ENCODE results near the gene LCK. TPM values are rescaled to one million over a fixed set of nuclear protein-coding genes. Genes with fewer than 3 reads are reported as not detected.

The LCK gene
- total and polyA plus RNA-seq, 2 donors (not counting 3 experiments of a cell fraction or from before 2014, with no cell fraction given), result 0.06 TPM; not detected in 1

- FAIRE-seq, result no peak
- TF ChIP-seq MAX (IDR thresholded peaks at IDR 0.05; ENCODE audit: insufficient read depth, insufficient read length) (no peak), CTCF (IDR thresholded peaks at IDR 0.05; ENCODE audit: extremely low read depth in 1 of 2, insufficient read depth in 1 of 2, low read depth in 1 of 2, low read length in 2 of 2) (no peak)
- ChIA-PET CTCF (no interaction called here), POLR2A (interaction anchor here (0.6 kb wide), 1 partner anchor 195 kb away, joined by 3 read pairs; no protein-coding TSS in a partner anchor)
- dilution Hi-C loops (cut with MboI; ENCODE audit: extremely low pct_ligation_motif_present, low sequenced_read_pairs), result no loop called here
- peaks cover 13 to 24% of the 10 kb centered on the region in 2 experiments for H3K27me3 ChIP-seq (ENCODE audit: control insufficient read depth in 2 of 2, insufficient read depth in 2 of 2, low read length in 2 of 2)
- no TSS peak for BruUV-seq (replicated peaks)
- no peaks in the 10 kb centered on the region for H3K79me2 ChIP-seq (ENCODE audit: control insufficient read depth, insufficient read depth, low read length)
- intact Hi-C loops (cut with micrococcal nuclease), result no loop called here
- H3K27ac ChIP-seq (ENCODE audit: insufficient read depth, low read depth, low read length), result no peak overlapping the region
- no peaks in the 10 kb centered on the region for H3K9me3 ChIP-seq (replicated peaks; ENCODE audit: control insufficient read depth, insufficient read depth, low read length)
- peaks cover 3% of the 10 kb centered on the region for H3K4me1 ChIP-seq (ENCODE audit: control insufficient read depth, extremely low read depth, insufficient read depth, low read length)
- no peaks in the 10 kb centered on the region for H3K36me3 ChIP-seq (ENCODE audit: control insufficient read depth in 2 of 2, extremely low read depth in 1 of 2, insufficient read depth in 2 of 2, low read length in 2 of 2)
- H3K9me1 ChIP-seq (replicated peaks; ENCODE audit: control insufficient read depth, extremely low read depth, insufficient read depth, low read length), result no peaks in the 10 kb centered on the region
- no peaks in the 10 kb centered on the region for H4K20me1 ChIP-seq (replicated peaks; ENCODE audit: control insufficient read depth, extremely low read depth, insufficient read depth, low read length)
- no peak overlapping the region for H3K9ac ChIP-seq (replicated peaks; ENCODE audit: extremely low read depth, insufficient read depth, low read length)
- H3K4me3 ChIP-seq (replicated peaks in 1 of 3; ENCODE audit: insufficient read depth in 1 of 3, low read depth in 1 of 3, low read length in 3 of 3), result no peak overlapping the region
- no peak overlapping the region for H2AFZ ChIP-seq (ENCODE audit: low read depth, low read length)
- H3K4me2 ChIP-seq (ENCODE audit: insufficient read depth, low read length), result no peak overlapping the region
- no peak for DNase-seq (ENCODE audit: low read depth, low spot score)
These were observed 22.5 kb downstream of the LCK start for GRCh38 chr1:32273391-32274208.

GRCh38 chr1:32274646-32275340 is 23.7 kb downstream of the LCK start:
- no peak for TF ChIP-seq EZH2 (IDR thresholded peaks at IDR 0.05; ENCODE audit: borderline replicate concordance, low read depth, low read length, severe bottlenecking)
- TF ChIP-seq POLR2AphosphoS5 (IDR thresholded peaks at IDR 0.05; ENCODE audit: insufficient read depth, low read depth, low read length), result no peak
- TF ChIP-seq JUN (IDR thresholded peaks at IDR 0.05; ENCODE audit: borderline replicate concordance, insufficient read depth, insufficient read length, low read depth), result no peak
- TF ChIP-seq POLR2A (IDR thresholded peaks at IDR 0.05; ENCODE audit: low read depth, low read length), result no peak
- no peak for TF ChIP-seq GATA2 (IDR thresholded peaks at IDR 0.05; ENCODE audit: insufficient read depth, insufficient read length, low read depth, low read length)
- no peak for TF ChIP-seq MAX (IDR thresholded peaks at IDR 0.05; ENCODE audit: insufficient read depth, insufficient read length)
- no peak for TF ChIP-seq MYC (IDR thresholded peaks at IDR 0.05; ENCODE audit: low read depth, low read length)
- TF ChIP-seq CTCF (IDR thresholded peaks at IDR 0.05; ENCODE audit: extremely low read depth in 1 of 2, insufficient read depth in 1 of 2, low read depth in 1 of 2, low read length in 2 of 2), result no peak
- no peak for TF ChIP-seq FOS (IDR thresholded peaks at IDR 0.05; ENCODE audit: borderline replicate concordance, insufficient read depth, low read length)
- Histone ChIP-seq H3K9me3 (replicated peaks; ENCODE audit: control insufficient read depth, insufficient read depth, low read length) (no peaks in the 10 kb centered on the region), H3K4me1 (ENCODE audit: control insufficient read depth, extremely low read depth, insufficient read depth, low read length) (peaks cover 5% of the 10 kb centered on the region), H3K79me2 (ENCODE audit: control insufficient read depth, insufficient read depth, low read length) (no peaks in the 10 kb centered on the region), H3K27me3 (ENCODE audit: control insufficient read depth in 2 of 2, insufficient read depth in 2 of 2, low read length in 2 of 2) (peaks cover 16 to 24% of the 10 kb centered on the region in 2 experiments), H3K36me3 (ENCODE audit: control insufficient read depth in 2 of 2, extremely low read depth in 1 of 2, insufficient read depth in 2 of 2, low read length in 2 of 2) (no peaks in the 10 kb centered on the region), H3K9ac (replicated peaks; ENCODE audit: extremely low read depth, insufficient read depth, low read length) (no peak overlapping the region), H3K4me2 (ENCODE audit: insufficient read depth, low read length) (no peak overlapping the region), H3K4me3 (replicated peaks in 1 of 3; ENCODE audit: insufficient read depth in 1 of 3, low read depth in 1 of 3, low read length in 3 of 3) (no peak overlapping the region), H3K9me1 (replicated peaks; ENCODE audit: control insufficient read depth, extremely low read depth, insufficient read depth, low read length) (no peaks in the 10 kb centered on the region), H2AFZ (ENCODE audit: low read depth, low read length) (no peak overlapping the region), H4K20me1 (replicated peaks; ENCODE audit: control insufficient read depth, extremely low read depth, insufficient read depth, low read length) (no peaks in the 10 kb centered on the region), H3K27ac (ENCODE audit: insufficient read depth, low read depth, low read length) (no peak overlapping the region)
- FAIRE-seq (no peak), DNase-seq (ENCODE audit: low read depth, low spot score) (no peak)
- POLR2A ChIA-PET, result no interaction called here
- intact Hi-C loops (cut with micrococcal nuclease), result no loop called here
- CTCF ChIA-PET, result no interaction called here
- BruUV-seq (replicated peaks), result no TSS peak
- dilution Hi-C loops (cut with MboI; ENCODE audit: extremely low pct_ligation_motif_present, low sequenced_read_pairs), result no loop called here
